Epithelial cell of esophagus (primary cell): ENCODE data around the gene PATZ1.
"Not testable (repeated sequence)": the region's sequence is repeated elsewhere in the genome, so short reads cannot be mapped to it uniquely, and the experiment has no call there.

Experiments
- DNase-seq: peaks from one replicate; pipeline ENCODE4 v3.0.0; 2010; ENCODE audit warnings: low read depth
- H3K4me3 ChIP-seq: 2 replicates; pipeline ENCODE4 v1.5.1; 2011; ENCODE audit warnings: mild to moderate bottlenecking, low read length, control low read depth
- TF ChIP-seq, protein P1 (sequence below): IDR thresholded peaks from 2 replicates; pipeline ENCODE4 v1.5.1; 2011; ENCODE audit warnings: low read depth, mild to moderate bottlenecking, low read length, control low read depth, inconsistent platforms; ENCODE audit not compliant: insufficient read depth; ENCODE audit errors: missing control alignments

Gene PATZ1

GRCh38 chr22:31328544-31328960 is 17.6 kb downstream of the PATZ1 start:
- TF ChIP-seq, protein P1, sequence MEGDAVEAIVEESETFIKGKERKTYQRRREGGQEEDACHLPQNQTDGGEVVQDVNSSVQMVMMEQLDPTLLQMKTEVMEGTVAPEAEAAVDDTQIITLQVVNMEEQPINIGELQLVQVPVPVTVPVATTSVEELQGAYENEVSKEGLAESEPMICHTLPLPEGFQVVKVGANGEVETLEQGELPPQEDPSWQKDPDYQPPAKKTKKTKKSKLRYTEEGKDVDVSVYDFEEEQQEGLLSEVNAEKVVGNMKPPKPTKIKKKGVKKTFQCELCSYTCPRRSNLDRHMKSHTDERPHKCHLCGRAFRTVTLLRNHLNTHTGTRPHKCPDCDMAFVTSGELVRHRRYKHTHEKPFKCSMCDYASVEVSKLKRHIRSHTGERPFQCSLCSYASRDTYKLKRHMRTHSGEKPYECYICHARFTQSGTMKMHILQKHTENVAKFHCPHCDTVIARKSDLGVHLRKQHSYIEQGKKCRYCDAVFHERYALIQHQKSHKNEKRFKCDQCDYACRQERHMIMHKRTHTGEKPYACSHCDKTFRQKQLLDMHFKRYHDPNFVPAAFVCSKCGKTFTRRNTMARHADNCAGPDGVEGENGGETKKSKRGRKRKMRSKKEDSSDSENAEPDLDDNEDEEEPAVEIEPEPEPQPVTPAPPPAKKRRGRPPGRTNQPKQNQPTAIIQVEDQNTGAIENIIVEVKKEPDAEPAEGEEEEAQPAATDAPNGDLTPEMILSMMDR, result no peak
- H3K4me3 ChIP-seq, result no peak overlapping the region
- DNase-seq, result no peak

DNA sequence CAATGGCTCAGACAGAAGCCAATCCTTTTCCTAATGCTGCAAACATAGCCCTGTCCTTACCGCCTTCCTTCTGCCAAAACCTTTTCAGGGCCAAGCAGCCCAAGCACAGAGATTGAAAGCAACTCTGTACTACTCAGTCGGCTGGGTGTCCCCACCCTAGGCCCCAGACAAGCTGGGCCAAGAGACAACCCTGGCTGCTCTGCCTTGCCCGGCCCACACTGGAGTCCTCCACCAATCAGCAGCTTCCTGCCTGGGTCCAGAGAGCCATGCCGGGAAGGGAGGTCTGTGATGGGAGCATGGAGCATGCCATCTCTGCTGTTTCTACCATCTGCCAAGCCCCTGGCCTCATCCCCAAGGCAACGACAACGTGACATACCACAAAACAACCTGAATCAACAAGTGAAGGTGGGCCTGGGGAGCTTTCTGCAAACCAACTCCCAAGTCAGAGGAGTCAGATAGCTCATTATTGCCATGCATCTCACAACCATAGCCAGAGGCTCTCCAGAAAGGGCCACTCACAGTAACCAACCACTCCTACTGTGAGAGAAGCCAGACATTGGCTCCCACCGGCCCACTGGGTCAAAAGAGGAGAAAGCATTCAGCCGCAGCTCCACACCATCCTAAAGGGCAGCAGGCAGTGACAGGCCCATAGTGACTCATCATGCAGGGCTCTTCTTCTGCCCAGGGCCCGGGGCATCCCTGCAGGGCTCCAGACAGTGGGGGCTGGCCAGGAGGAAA is 18.2 kb downstream of the PATZ1 start:
- peak; percentile 52 for DNase-seq
- TF ChIP-seq, protein P1, result no peak
- H3K4me3 ChIP-seq, result no peak overlapping the region

- no peak for DNase-seq
- TF ChIP-seq, protein P1, result no peak
- H3K4me3 ChIP-seq, result no peak overlapping the region
Observed at GRCh38 chr22:31326877-31327276, 19.3 kb downstream of the PATZ1 start.

- TF ChIP-seq, protein P1, result no peak
- no peak for DNase-seq
- no peak overlapping the region for H3K4me3 ChIP-seq
Observed at GRCh38 chr22:31323578-31324550, 22.3 kb downstream of the PATZ1 start.

- no peak overlapping the region for H3K4me3 ChIP-seq
- DNase-seq, result no peak
- TF ChIP-seq, protein P1, result no peak
Observed at GRCh38 chr22:31321421-31321820, 24.7 kb downstream of the PATZ1 start.

- DNase-seq, result not testable (repeated sequence)
Observed at GRCh38 chr22:31314220-31314619, 31.9 kb downstream of the PATZ1 start.

GRCh38 chr22:31313366-31314147 is 32.6 kb downstream of the PATZ1 start:
- TF ChIP-seq, protein P1, result peak; percentile 92
- peak; percentile 95 for DNase-seq
- H3K4me3 ChIP-seq, result no peak overlapping the region

More at GRCh38 chr22:31314220-31314619, 31.9 kb downstream of the PATZ1 start:
- H3K4me3 ChIP-seq, result not testable (repeated sequence)
